ENCODE results near the gene ABCD2. TPM values are rescaled to one million over a fixed set of nuclear protein-coding genes. Genes with fewer than 3 reads are reported as not detected.

Gene ABCD2
- total RNA-seq: 1.0 TPM

DNA sequence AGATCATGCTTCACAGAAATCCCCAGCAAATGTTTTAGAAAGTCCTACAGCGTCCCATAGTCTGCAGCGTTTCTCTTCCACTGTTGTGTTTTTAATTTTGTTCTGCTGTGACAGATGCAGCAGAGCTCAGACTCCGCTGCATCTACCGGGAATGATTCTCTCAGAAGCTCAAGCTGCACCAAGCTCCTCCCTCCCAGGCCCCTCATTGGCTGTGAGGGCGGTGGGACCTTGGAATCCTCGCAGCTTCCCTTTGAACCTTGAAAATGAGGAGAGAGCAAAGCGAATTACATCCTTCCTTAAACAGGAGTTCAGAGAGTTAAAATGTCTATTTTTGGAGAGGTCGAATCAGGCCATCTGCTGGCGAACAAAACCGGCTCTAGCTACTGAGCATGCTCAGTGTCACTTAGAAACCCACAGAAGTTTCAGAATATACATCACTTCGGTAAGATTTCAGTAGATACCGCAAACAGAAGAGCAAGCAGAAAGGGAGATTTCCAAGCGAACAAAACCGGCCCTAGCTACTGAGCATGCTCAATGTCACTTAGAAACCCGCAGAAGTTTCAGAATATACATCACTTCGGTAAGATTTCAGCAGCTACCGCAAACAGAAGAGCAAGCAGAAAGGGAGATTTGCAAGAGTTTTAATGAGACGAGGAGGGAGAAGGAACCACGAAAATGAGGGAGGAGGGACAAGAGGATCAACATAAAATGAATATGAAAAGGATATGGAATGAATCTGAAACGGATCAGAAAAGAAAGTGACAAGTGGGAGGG, at the start of gene ABCD2:
TSS of gene ABCD2 (minus strand) at position 144 of the 774 bp plus-strand sequence. CDS start 188 bp downstream, outside the sequence.
- Histone ChIP-seq H3K9me3 (ENCODE audit: control insufficient read depth in 3 of 3, low read length in 3 of 3) (no peaks in the 10 kb centered on the region), H3K27me3 (ENCODE audit: control insufficient read depth in 3 of 3, insufficient read depth in 3 of 3, low read length in 3 of 3) (no peaks in the 10 kb centered on the region), H3K36me3 (ENCODE audit: control insufficient read depth in 3 of 3, insufficient read depth in 3 of 3, low read length in 3 of 3) (no peaks in the 10 kb centered on the region), H3K4me1 (ENCODE audit: control insufficient read depth in 3 of 3, insufficient read depth in 3 of 3, low read length in 3 of 3) (peaks cover 9 to 13% (median 10%) of the 10 kb centered on the region in 3 donors), H3K9ac (ENCODE audit: low read depth in 1 of 3, low read length in 3 of 3) (peak within 1 kb of the TSS; percentile 6 to 77 (median 66)), H3K27ac (ENCODE audit: low read depth, low read length) (peak within 1 kb of the TSS; percentile 21), H3K4me3 (ENCODE audit: low read length in 3 of 3) (peak within 1 kb of the TSS; percentile 71 to 90 (median 84))

DNA sequence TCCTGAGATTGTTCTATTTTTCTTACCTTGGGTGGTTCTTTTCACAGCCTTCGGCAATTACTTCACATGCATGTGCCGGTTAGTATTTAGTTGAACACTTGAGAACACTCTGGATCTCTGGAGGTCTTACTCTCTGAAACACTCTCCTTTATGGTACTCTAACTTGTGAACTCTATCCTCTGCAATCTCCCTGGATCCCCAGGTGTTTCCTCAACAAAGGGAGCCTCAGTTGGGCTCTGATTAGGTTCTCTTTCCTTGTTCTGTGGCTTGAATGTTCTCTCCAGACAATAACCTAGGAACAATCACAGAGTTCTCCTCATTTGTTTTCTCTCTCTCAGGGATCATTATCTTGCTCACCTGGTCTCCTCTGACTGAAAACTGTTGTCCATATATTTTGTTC, 40.5 kb upstream of the ABCD2 start:
- Histone ChIP-seq H3K9me3 (ENCODE audit: control insufficient read depth in 3 of 3, low read length in 3 of 3) (no peaks in the 10 kb centered on the region), H3K27ac (ENCODE audit: low read depth, low read length) (no peak overlapping the region), H3K36me3 (ENCODE audit: control insufficient read depth in 3 of 3, insufficient read depth in 3 of 3, low read length in 3 of 3) (no peaks in the 10 kb centered on the region), H3K9ac (ENCODE audit: low read depth in 1 of 3, low read length in 3 of 3) (no peak overlapping the region), H3K27me3 (ENCODE audit: control insufficient read depth in 3 of 3, insufficient read depth in 3 of 3, low read length in 3 of 3) (no peaks in the 10 kb centered on the region), H3K4me1 (ENCODE audit: control insufficient read depth in 3 of 3, insufficient read depth in 3 of 3, low read length in 3 of 3) (no peaks in the 10 kb centered on the region), H3K4me3 (ENCODE audit: low read length in 3 of 3) (no peak overlapping the region)

DNA sequence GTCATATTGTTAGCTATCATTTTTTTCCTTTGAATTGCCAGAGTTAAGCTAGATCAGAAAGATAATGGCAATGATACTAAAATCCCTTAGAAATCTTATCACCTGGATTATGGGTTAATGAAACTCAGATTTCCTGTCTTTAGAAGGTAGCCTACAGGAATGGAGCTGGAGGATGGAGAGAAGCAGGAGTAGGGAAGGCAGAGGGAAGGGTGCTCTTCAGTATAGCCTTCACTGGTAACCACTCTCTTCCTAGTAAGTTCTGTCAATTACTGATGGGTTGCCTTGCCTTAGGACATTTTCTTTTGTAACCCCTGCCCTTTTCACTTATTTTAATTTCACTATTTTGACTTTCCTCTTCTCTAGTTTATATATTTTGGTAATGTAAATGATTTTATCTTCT, 27.8 kb upstream of the ABCD2 start:
- Histone ChIP-seq H3K27me3 (ENCODE audit: control insufficient read depth in 3 of 3, insufficient read depth in 3 of 3, low read length in 3 of 3) (no peaks in the 10 kb centered on the region), H3K4me1 (ENCODE audit: control insufficient read depth in 3 of 3, insufficient read depth in 3 of 3, low read length in 3 of 3) (no peaks in the 10 kb centered on the region), H3K4me3 (ENCODE audit: low read length in 3 of 3) (no peak overlapping the region), H3K9ac (ENCODE audit: low read depth in 1 of 3, low read length in 3 of 3) (no peak overlapping the region), H3K9me3 (ENCODE audit: control insufficient read depth in 3 of 3, low read length in 3 of 3) (no peaks in the 10 kb centered on the region), H3K36me3 (ENCODE audit: control insufficient read depth in 3 of 3, insufficient read depth in 3 of 3, low read length in 3 of 3) (no peaks in the 10 kb centered on the region), H3K27ac (ENCODE audit: low read depth, low read length) (no peak overlapping the region)

DNA sequence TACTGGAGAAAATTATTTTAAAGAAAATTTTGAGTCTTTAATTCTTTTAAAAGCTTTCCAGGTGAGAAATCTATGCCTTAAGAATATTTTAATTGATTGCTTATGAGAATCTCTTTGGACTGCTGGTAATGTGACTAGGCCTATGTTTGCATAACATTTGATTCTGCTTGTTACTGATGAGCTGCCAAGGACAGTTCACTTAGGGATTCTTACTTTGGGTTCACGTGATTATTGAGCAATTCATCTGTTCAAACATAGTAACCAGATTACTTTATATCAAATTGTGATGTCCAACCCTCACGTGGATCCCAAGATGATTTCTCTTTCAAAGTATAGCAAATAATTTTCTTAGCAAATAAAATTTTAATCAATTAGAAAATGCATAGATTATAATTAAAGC, 27.4 kb upstream of the ABCD2 start:
- Histone ChIP-seq H3K4me1 (ENCODE audit: control insufficient read depth in 3 of 3, insufficient read depth in 3 of 3, low read length in 3 of 3) (no peaks in the 10 kb centered on the region), H3K9me3 (ENCODE audit: control insufficient read depth in 3 of 3, low read length in 3 of 3) (no peaks in the 10 kb centered on the region), H3K9ac (ENCODE audit: low read depth in 1 of 3, low read length in 3 of 3) (no peak overlapping the region), H3K36me3 (ENCODE audit: control insufficient read depth in 3 of 3, insufficient read depth in 3 of 3, low read length in 3 of 3) (no peaks in the 10 kb centered on the region), H3K27me3 (ENCODE audit: control insufficient read depth in 3 of 3, insufficient read depth in 3 of 3, low read length in 3 of 3) (no peaks in the 10 kb centered on the region), H3K27ac (ENCODE audit: low read depth, low read length) (no peak overlapping the region), H3K4me3 (ENCODE audit: low read length in 3 of 3) (no peak overlapping the region)

DNA sequence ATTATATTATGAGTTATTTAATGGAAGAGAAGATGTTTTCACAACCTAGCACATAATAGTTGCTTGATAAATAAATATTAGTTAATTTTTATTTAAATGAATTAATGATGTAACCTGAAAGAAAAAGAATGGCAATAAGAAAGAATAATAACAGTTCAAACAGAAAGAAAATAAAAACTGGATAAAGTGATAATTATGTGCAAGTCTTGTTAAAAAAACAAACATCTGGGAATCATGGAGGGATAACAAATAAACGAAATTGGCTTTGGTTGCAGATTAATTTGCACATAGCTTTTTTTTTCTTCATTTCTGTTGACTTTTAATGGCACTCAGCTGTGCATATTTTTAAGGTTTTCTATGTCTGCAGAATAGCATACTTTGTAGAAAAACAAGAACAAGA, 23.4 kb upstream of the ABCD2 start:
- Histone ChIP-seq H3K36me3 (ENCODE audit: control insufficient read depth in 3 of 3, insufficient read depth in 3 of 3, low read length in 3 of 3) (no peaks in the 10 kb centered on the region), H3K4me1 (ENCODE audit: control insufficient read depth in 3 of 3, insufficient read depth in 3 of 3, low read length in 3 of 3) (no peaks in the 10 kb centered on the region), H3K9me3 (ENCODE audit: control insufficient read depth in 3 of 3, low read length in 3 of 3) (no peaks in the 10 kb centered on the region), H3K4me3 (ENCODE audit: low read length in 3 of 3) (no peak overlapping the region), H3K27me3 (ENCODE audit: control insufficient read depth in 3 of 3, insufficient read depth in 3 of 3, low read length in 3 of 3) (no peaks in the 10 kb centered on the region), H3K9ac (ENCODE audit: low read depth in 1 of 3, low read length in 3 of 3) (no peak overlapping the region), H3K27ac (ENCODE audit: low read depth, low read length) (no peak overlapping the region)

DNA sequence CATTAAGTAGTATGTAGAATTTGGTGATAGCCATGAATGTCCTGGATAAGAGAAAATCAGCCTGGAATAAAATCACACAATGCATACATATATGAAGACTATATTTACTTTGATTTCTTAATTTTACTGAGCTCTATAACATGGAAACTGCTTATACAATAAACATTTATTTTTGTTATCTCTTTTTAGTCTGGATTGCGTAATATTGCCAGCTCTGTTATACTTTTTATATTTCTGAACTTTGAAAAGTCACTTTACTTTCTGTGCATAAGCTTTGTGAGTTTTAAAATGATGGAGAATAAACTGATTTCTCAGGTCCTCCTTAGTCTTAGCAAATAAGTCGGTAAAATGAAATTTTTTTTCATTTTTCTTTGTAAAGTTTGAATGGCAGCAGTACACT, 19.2 kb upstream of the ABCD2 start:
- no peaks in the 10 kb centered on the region for H3K36me3 ChIP-seq (ENCODE audit: control insufficient read depth in 3 of 3, insufficient read depth in 3 of 3, low read length in 3 of 3)

DNA sequence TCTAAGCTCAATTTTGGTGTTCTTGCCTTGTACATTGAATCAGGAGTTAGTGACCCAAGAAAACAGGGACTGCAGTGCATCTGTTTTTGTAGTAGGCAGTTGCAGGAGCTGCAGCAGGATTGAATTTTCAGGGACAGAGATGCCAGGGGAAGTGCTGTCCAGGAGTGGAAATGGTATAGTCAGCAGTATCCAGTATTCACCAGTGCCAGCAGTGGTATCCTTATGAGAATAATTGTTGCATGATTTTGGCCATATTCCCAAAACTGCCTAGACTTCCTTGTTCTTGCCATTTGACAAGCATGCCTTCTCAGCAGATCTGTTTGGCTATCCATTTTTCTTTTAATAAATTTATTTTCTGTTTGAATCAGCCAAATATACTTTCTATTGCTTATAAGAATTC, 18.6 kb upstream of the ABCD2 start:
- no peaks in the 10 kb centered on the region for H3K9me3 ChIP-seq (ENCODE audit: control insufficient read depth in 3 of 3, low read length in 3 of 3)
- no peaks in the 10 kb centered on the region for H3K27me3 ChIP-seq (ENCODE audit: control insufficient read depth in 3 of 3, insufficient read depth in 3 of 3, low read length in 3 of 3)
- H3K36me3 ChIP-seq (ENCODE audit: control insufficient read depth in 3 of 3, insufficient read depth in 3 of 3, low read length in 3 of 3): no peaks in the 10 kb centered on the region
- H3K9ac ChIP-seq (ENCODE audit: low read depth in 1 of 3, low read length in 3 of 3): no peak overlapping the region
- no peaks in the 10 kb centered on the region for H3K4me1 ChIP-seq (ENCODE audit: control insufficient read depth in 3 of 3, insufficient read depth in 3 of 3, low read length in 3 of 3)
- no peak overlapping the region for H3K27ac ChIP-seq (ENCODE audit: low read depth, low read length)
- H3K4me3 ChIP-seq (ENCODE audit: low read length in 3 of 3): no peak overlapping the region

More for the DNA sequence above, 19.2 kb upstream of the ABCD2 start:
- no peak overlapping the region for H3K9ac ChIP-seq (ENCODE audit: low read depth in 1 of 3, low read length in 3 of 3)
- H3K4me1 ChIP-seq (ENCODE audit: control insufficient read depth in 3 of 3, insufficient read depth in 3 of 3, low read length in 3 of 3): no peaks in the 10 kb centered on the region
- no peaks in the 10 kb centered on the region for H3K9me3 ChIP-seq (ENCODE audit: control insufficient read depth in 3 of 3, low read length in 3 of 3)
- H3K4me3 ChIP-seq (ENCODE audit: low read length in 3 of 3): no peak overlapping the region
- no peaks in the 10 kb centered on the region for H3K27me3 ChIP-seq (ENCODE audit: control insufficient read depth in 3 of 3, insufficient read depth in 3 of 3, low read length in 3 of 3)
- H3K27ac ChIP-seq (ENCODE audit: low read depth, low read length): no peak overlapping the region

DNA sequence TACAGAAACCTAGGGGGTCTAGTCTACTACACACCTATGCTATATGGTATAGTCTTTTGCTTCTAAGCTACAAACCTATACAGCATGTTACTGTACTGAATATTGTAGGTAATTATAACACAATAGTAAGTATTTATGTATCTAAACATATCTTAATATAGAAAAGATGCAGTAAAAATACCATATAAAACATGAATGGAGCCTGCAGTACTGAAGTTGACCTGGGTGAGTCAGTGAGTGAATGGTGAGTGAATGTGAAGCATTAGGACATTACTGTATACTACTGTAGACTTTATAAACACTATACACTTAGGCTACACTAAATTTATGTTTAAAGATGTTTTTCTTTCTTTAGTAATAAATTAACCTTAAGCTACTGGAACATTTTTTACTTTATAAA, 13.1 kb upstream of the ABCD2 start:
- Histone ChIP-seq H3K4me3 (ENCODE audit: low read length in 3 of 3) (no peak overlapping the region), H3K9me3 (ENCODE audit: control insufficient read depth in 3 of 3, low read length in 3 of 3) (no peaks in the 10 kb centered on the region), H3K9ac (ENCODE audit: low read depth in 1 of 3, low read length in 3 of 3) (no peak overlapping the region), H3K36me3 (ENCODE audit: control insufficient read depth in 3 of 3, insufficient read depth in 3 of 3, low read length in 3 of 3) (no peaks in the 10 kb centered on the region), H3K4me1 (ENCODE audit: control insufficient read depth in 3 of 3, insufficient read depth in 3 of 3, low read length in 3 of 3) (no peaks in the 10 kb centered on the region), H3K27ac (ENCODE audit: low read depth, low read length) (no peak overlapping the region), H3K27me3 (ENCODE audit: control insufficient read depth in 3 of 3, insufficient read depth in 3 of 3, low read length in 3 of 3) (no peaks in the 10 kb centered on the region)

DNA sequence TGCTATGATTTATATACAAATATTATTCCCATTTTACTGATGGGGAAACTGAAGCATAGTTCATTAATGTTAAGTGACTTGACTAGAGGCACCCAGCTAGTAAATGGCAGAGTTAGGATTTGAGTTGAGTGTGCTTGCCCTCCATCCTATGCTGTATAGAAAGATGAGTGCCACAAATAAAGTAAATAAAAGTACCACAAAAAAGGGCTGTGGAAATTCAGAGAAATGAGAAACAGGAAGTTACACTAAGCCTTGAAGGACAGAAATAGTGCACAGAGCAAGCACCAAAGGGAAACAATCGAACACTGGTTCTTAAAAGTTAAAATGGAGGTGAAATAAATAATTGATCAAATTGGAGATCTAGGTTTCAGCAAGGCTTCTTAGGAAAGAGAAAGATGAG, 9.2 kb upstream of the ABCD2 start:
- Histone ChIP-seq H3K27ac (ENCODE audit: low read depth, low read length) (no peak overlapping the region), H3K4me1 (ENCODE audit: control insufficient read depth in 3 of 3, insufficient read depth in 3 of 3, low read length in 3 of 3) (no peaks in the 10 kb centered on the region), H3K4me3 (ENCODE audit: low read length in 3 of 3) (no peak overlapping the region)

DNA sequence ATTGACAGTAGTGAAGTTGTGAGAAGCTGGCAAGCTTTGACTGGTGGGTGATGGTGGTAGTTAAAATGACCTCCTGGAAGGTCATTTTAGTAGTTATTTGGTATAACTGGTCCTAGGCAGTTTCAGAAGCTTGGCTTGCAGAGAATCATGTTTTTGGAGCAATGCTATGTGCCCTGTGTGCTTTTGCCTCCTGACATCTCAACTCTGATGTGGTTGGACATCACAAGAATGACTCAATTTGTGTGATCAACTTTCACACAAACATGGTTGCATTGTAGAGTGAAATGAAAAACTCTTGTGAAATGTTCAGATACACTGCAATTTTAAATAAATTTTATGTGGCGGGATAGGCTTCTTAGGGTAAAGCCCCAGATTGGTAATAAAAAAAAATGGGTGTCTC, 8.3 kb upstream of the ABCD2 start:
- Histone ChIP-seq H3K4me3 (ENCODE audit: low read length in 3 of 3) (no peak overlapping the region), H3K9me3 (ENCODE audit: control insufficient read depth in 3 of 3, low read length in 3 of 3) (no peaks in the 10 kb centered on the region), H3K36me3 (ENCODE audit: control insufficient read depth in 3 of 3, insufficient read depth in 3 of 3, low read length in 3 of 3) (no peaks in the 10 kb centered on the region), H3K9ac (ENCODE audit: low read depth in 1 of 3, low read length in 3 of 3) (no peak overlapping the region), H3K4me1 (ENCODE audit: control insufficient read depth in 3 of 3, insufficient read depth in 3 of 3, low read length in 3 of 3) (no peaks in the 10 kb centered on the region), H3K27me3 (ENCODE audit: control insufficient read depth in 3 of 3, insufficient read depth in 3 of 3, low read length in 3 of 3) (no peaks in the 10 kb centered on the region), H3K27ac (ENCODE audit: low read depth, low read length) (no peak overlapping the region)

More for the DNA sequence above, 9.2 kb upstream of the ABCD2 start:
- Histone ChIP-seq H3K9me3 (ENCODE audit: control insufficient read depth in 3 of 3, low read length in 3 of 3) (no peaks in the 10 kb centered on the region), H3K9ac (ENCODE audit: low read depth in 1 of 3, low read length in 3 of 3) (no peak overlapping the region), H3K27me3 (ENCODE audit: control insufficient read depth in 3 of 3, insufficient read depth in 3 of 3, low read length in 3 of 3) (no peaks in the 10 kb centered on the region), H3K36me3 (ENCODE audit: control insufficient read depth in 3 of 3, insufficient read depth in 3 of 3, low read length in 3 of 3) (no peaks in the 10 kb centered on the region)
